B cell (primary cell): ENCODE measurements around the gene SLC26A3. TPM values are rescaled to one million over a fixed set of nuclear protein-coding genes. Genes with fewer than 3 reads are reported as not detected.
A peak's percentile ranks its signal among the peaks of the same experiment; 100 is the strongest.

ENCODE experiments used
- ATAC-seq: fragments of 200-7000 bp; cut with Tn5 transposase; one replicate; pipeline ENCODE4 v1.10.0; 2021; ENCODE audit warnings: low read depth, mild to moderate bottlenecking, moderate number of reproducible peaks, moderate library complexity
- CTCF ChIA-PET: fragments of 350-600 bp; sonication (Branson Sonifier 250); formaldehyde crosslinking; loops from one replicate; lab custom pipeline; 2021; ENCODE audit warnings: antibody characterized with exemption, inconsistent platforms; lab: Charles Lee
- POLR2A ChIA-PET: fragments of 350-600 bp; sonication (Branson Sonifier 250); formaldehyde crosslinking; loops from one replicate; lab custom pipeline; 2021; ENCODE audit warnings: antibody characterized with exemption; lab: Charles Lee
- DNase-seq: peaks from one replicate; pipeline ENCODE4 v3.0.0; 2013
- H2AFZ ChIP-seq: 2 replicates; pipeline ENCODE4 v1.6.1; 2012; ENCODE audit warnings: mild to moderate bottlenecking, low read depth, low read length; ENCODE audit not compliant: insufficient read depth, poor library complexity, severe bottlenecking
- H3K27ac ChIP-seq, 2 donors: 1 replicate in 1 of 2; 2 replicates in 1 of 2; pipeline ENCODE4 v1.5.1; 2012 to 2013; ENCODE audit warnings: low read length in 2 of 2, mild to moderate bottlenecking in 2 of 2, moderate library complexity in 1 of 2
- H3K27me3 ChIP-seq, 4 experiments: fragments of 200-600 bp in 1 of 4; sonication (generic) in 1 of 4; replicated peaks in 1 of 4; 1 replicate in 2 of 4; 2 replicates in 2 of 4; pipeline versions ENCODE4 v1.6.1 to v1.7.0; 2013 to 2016; ENCODE audit warnings: low read length in 3 of 4, mild to moderate bottlenecking in 2 of 4, mixed read lengths in 1 of 4, moderate library complexity in 1 of 4; ENCODE audit not compliant: insufficient read depth in 4 of 4, control insufficient read depth in 3 of 4; ENCODE audit errors: control extremely low read depth in 1 of 4
- H3K36me3 ChIP-seq, 2 experiments: replicated peaks in 1 of 2; 1 replicate in 1 of 2; 2 replicates in 1 of 2; pipeline versions ENCODE4 v1.6.1 to v1.7.1; 2013; ENCODE audit warnings: low read length in 1 of 2; ENCODE audit not compliant: insufficient read depth in 2 of 2, control insufficient read depth in 1 of 2; ENCODE audit errors: control extremely low read depth in 1 of 2, extremely low read depth in 1 of 2
- H3K4me1 ChIP-seq, 2 donors: fragments of 200-600 bp in 1 of 2; sonication (generic) in 1 of 2; 1 replicate in 1 of 2; 2 replicates in 1 of 2; pipeline versions ENCODE4 v1.5.1 to v1.6.1; 2013 to 2017; ENCODE audit warnings: low read length in 2 of 2; ENCODE audit not compliant: control insufficient read depth in 2 of 2, insufficient read depth in 2 of 2
- H3K4me2 ChIP-seq: replicated peaks from 2 replicates; pipeline ENCODE3; 2012; ENCODE audit warnings: mild to moderate bottlenecking, low read depth, low read length; ENCODE audit not compliant: poor library complexity, severe bottlenecking
- H3K4me3 ChIP-seq, 5 experiments: fragments of 200-600 bp in 1 of 5; sonication (generic) in 1 of 5; 1 replicate in 3 of 5; 2 replicates in 2 of 5; pipeline versions ENCODE4 v1.5.1 to v1.7.0; 2011 to 2016; ENCODE audit warnings: low read length in 4 of 5, mild to moderate bottlenecking in 4 of 5, low read depth in 2 of 5, control low read depth in 1 of 5, moderate library complexity in 1 of 5; ENCODE audit not compliant: insufficient read depth in 1 of 5; ENCODE audit errors: control extremely low read depth in 1 of 5, extremely low read depth in 1 of 5
- H3K79me2 ChIP-seq: fragments of 200-600 bp; sonication (generic); one replicate; pipeline ENCODE4 v1.6.0; 2016; ENCODE audit warnings: low read length; ENCODE audit not compliant: control insufficient read depth, insufficient read depth
- H3K9ac ChIP-seq: fragments of 200-600 bp; sonication (generic); 2 replicates; pipeline ENCODE4 v1.6.1; 2017; ENCODE audit warnings: mild to moderate bottlenecking, low read length, moderate library complexity
- H3K9me3 ChIP-seq, 3 donors: one replicate each; pipeline versions ENCODE4 v1.6.1 to v1.7.1; 2013; ENCODE audit warnings: low read length in 2 of 3; ENCODE audit not compliant: control insufficient read depth in 2 of 3, insufficient read depth in 1 of 3; ENCODE audit errors: control extremely low read depth in 1 of 3
- H4K20me1 ChIP-seq: 2 replicates; pipeline ENCODE4 v1.6.0; 2012; ENCODE audit warnings: mild to moderate bottlenecking, low read length; ENCODE audit not compliant: insufficient read depth, control insufficient read depth, poor library complexity, severe bottlenecking
- H3K27ac Mint-ChIP-seq: one replicate; pipeline ENCODE4 v1.8.0; 2021; ENCODE audit warnings: mixed read lengths
- H3K27me3 Mint-ChIP-seq: one replicate; pipeline ENCODE4 v1.8.0; 2021; ENCODE audit warnings: mixed read lengths
- H3K4me1 Mint-ChIP-seq: one replicate; pipeline ENCODE4 v1.8.0; 2021; ENCODE audit warnings: mixed read lengths
- H3K4me3 Mint-ChIP-seq: one replicate; pipeline ENCODE4 v1.8.0; 2021; ENCODE audit warnings: mixed read lengths
- H3K9me3 Mint-ChIP-seq: one replicate; pipeline ENCODE4 v1.8.0; 2022; ENCODE audit warnings: mixed read lengths; ENCODE audit not compliant: insufficient read depth
- EZH2 ChIP-seq: IDR thresholded peaks from 2 replicates; pipeline ENCODE4 v1.6.1; 2012; ENCODE audit warnings: borderline replicate concordance, low read depth, mild to moderate bottlenecking, moderate library complexity, low read length; ENCODE audit not compliant: insufficient read depth, poor library complexity, severe bottlenecking
- WGBS: methylation state at CpG from one replicate; pipeline ENCODE4 v1.1.5; 2013; ENCODE audit warnings: missing lambda C conversion rate; ENCODE audit not compliant: insufficient coverage; 5-methylcytosine and 5-hydroxymethylcytosine counted together
- intact Hi-C: fragments of 100-400 bp; cut with micrococcal nuclease; formaldehyde crosslinking; loops from one replicate; pipeline ENCODE4 v1.10.0; 2022
- polyA plus RNA-seq: library from polyadenylated mRNA; depleted of rRNA; stranded (reverse); fragments of >200 nt; gene quantifications from 2 replicates; pipeline ENCODE4 v1.2.3, GENCODE V29; 2012
- total RNA-seq, 2 donors: library from RNA; stranded (reverse); fragments of 120-200 nt in 1 of 2; gene quantifications; 1 replicate in 1 of 2; 2 replicates in 1 of 2; pipeline versions ENCODE4 v1.2.3 to v1.2.4, GENCODE V29; 2013 to 2022
- TF ChIP-seq, protein P1 (sequence below): fragments of 200-600 bp; IDR thresholded peaks from one replicate; pipeline ENCODE4 v1.8.0; 2022; ENCODE audit warnings: antibody characterized with exemption, mild to moderate bottlenecking

SLC26A3 gene
- total and polyA plus RNA-seq, 2 donors (not counting 1 experiment from before 2014, with no cell fraction given): not detected

DNA sequence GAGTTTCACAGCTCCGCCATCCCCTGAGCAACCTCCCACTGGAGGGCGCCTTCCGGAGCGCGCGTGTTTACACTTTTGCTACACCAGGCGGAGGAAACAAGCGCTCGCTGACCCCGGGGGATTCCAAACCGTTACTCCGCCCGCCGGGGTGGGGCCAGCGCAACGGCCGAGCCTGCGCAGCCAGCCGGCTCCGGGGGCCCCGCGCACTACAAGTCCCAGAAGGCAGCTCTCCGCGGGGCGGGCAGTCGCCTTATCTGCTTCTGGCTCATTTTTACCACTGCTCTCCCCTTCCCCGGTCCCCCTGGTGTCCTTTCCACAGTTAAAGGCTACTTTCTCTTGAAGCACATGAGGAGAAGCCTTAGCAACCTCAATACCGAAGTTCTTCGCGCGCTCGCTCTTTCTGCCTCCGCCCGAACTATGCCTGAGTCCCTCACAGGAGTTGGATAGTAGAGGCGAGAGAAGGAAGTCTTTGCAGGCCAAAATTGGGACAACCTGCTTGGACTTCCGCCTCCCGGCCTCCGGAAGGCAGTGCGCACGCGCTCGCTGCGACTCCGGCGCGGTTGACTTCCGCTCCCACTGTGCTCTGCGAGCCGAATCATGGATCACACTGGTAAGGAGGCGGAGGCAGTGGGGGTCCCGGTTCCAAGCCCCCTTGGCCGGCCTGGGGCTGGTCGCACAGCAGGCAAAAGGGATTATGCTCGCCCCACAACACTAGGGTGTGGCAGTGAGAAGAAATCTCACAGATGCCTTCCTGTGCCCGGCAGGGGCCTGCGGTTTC is 59.3 kb downstream of the SLC26A3 start, which contains the start of gene CBLL1:
Gene CBLL1 (plus strand): TSS at position 576 of the 778 bp plus-strand sequence. CDS start 22 bp downstream, at position 598.
- peak within 1 kb of the TSS; percentile 89 for H2AFZ ChIP-seq
- H3K4me3 Mint-ChIP-seq: peak within 1 kb of the TSS; percentile 99
- intact Hi-C loops: loop anchor here (1.0 to 10.0 kb wide), 12 partner anchors 81 to 1081 kb away; partner anchors contain the start of genes BCAP29, CCDC71L, COG5 and DLD
- H3K27me3 ChIP-seq: no peaks in the 10 kb centered on the region
- peaks cover 26 to 30% of the 10 kb centered on the region in 2 donors for H3K4me1 ChIP-seq
- peaks cover 35% of the 10 kb centered on the region for H4K20me1 ChIP-seq
- 0% methylated on average over 56 of the region's 56 CpGs for WGBS
- peak within 1 kb of the TSS; percentile 82 for H3K9ac ChIP-seq
- TF ChIP-seq, protein P1, sequence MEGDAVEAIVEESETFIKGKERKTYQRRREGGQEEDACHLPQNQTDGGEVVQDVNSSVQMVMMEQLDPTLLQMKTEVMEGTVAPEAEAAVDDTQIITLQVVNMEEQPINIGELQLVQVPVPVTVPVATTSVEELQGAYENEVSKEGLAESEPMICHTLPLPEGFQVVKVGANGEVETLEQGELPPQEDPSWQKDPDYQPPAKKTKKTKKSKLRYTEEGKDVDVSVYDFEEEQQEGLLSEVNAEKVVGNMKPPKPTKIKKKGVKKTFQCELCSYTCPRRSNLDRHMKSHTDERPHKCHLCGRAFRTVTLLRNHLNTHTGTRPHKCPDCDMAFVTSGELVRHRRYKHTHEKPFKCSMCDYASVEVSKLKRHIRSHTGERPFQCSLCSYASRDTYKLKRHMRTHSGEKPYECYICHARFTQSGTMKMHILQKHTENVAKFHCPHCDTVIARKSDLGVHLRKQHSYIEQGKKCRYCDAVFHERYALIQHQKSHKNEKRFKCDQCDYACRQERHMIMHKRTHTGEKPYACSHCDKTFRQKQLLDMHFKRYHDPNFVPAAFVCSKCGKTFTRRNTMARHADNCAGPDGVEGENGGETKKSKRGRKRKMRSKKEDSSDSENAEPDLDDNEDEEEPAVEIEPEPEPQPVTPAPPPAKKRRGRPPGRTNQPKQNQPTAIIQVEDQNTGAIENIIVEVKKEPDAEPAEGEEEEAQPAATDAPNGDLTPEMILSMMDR: peak; percentile 67
- no peak for TF ChIP-seq EZH2
- peaks cover 45% of the 10 kb centered on the region for H3K4me1 Mint-ChIP-seq
- ATAC-seq (peak; percentile 89), DNase-seq (peak; percentile 97)
- no peaks in the 10 kb centered on the region for H3K9me3 ChIP-seq
- peak within 1 kb of the TSS; percentile 66 to 90 (median 89) for H3K4me3 ChIP-seq
- CTCF ChIA-PET: interaction anchor here (0.8 to 5.6 kb wide), 14 partner anchors 9 to 575 kb away, joined by 3 to 54 read pairs (median 5); partner anchors contain the start of genes BCAP29, COG5, DUS4L and HBP1
- POLR2A ChIA-PET: interaction anchor here (0.7 to 2.1 kb wide), 8 partner anchors 105 to 1459 kb away, joined by 3 to 38 read pairs (median 4); partner anchors contain the start of genes CCDC71L, DLD, HBP1 and NAMPT
- peak within 1 kb of the TSS; percentile 97 for H3K27ac ChIP-seq
- peaks cover 0 to 6% of the 10 kb centered on the region in 2 experiments for H3K36me3 ChIP-seq
- H3K9me3 Mint-ChIP-seq: no peaks in the 10 kb centered on the region
- H3K4me2 ChIP-seq: peak within 1 kb of the TSS; percentile 89
- no peaks in the 10 kb centered on the region for H3K27me3 Mint-ChIP-seq
- H3K79me2 ChIP-seq: peaks cover 43% of the 10 kb centered on the region
- peak within 1 kb of the TSS; percentile 100 for H3K27ac Mint-ChIP-seq
